GM23338 (cell line): ENCODE data around the gene KRTAP10-1. TPM values are rescaled to one million over a fixed set of nuclear protein-coding genes. Genes with fewer than 3 reads are reported as not detected.

Experiments used
- ATAC-seq: fragments of 200-7000 bp; cut with Tn5 transposase; 3 replicates; pipeline ENCODE4 v1.9.1; 2020
- DNase-seq: peaks from one replicate; pipeline ENCODE4 v3.0.0-alpha.2; 2015; ENCODE audit warnings: low spot score
- H2AFZ ChIP-seq: fragments of 200-600 bp; sonication (generic); 2 replicates; pipeline ENCODE4 v1.8.0; 2016; ENCODE audit warnings: antibody characterized with exemption, mild to moderate bottlenecking, moderate library complexity
- H3F3A ChIP-seq: fragments of 200-600 bp; sonication (generic); replicated peaks from 2 replicates; pipeline ENCODE4 v1.8.0; 2017; ENCODE audit warnings: antibody characterized with exemption, mixed run types, low read depth
- H3K27ac ChIP-seq: fragments of 200-600 bp; sonication (generic); 2 replicates; pipeline ENCODE4 v1.6.1; 2016; ENCODE audit warnings: low read depth
- H3K27me3 ChIP-seq: fragments of 200-600 bp; sonication (generic); 2 replicates; pipeline ENCODE4 v1.8.0; 2016; ENCODE audit warnings: mild to moderate bottlenecking, mixed run types, moderate library complexity; ENCODE audit not compliant: insufficient read depth
- H3K36me3 ChIP-seq: fragments of 200-600 bp; sonication (generic); 2 replicates; pipeline ENCODE4 v1.8.0; 2016; ENCODE audit warnings: mild to moderate bottlenecking; ENCODE audit not compliant: insufficient read depth
- H3K4me1 ChIP-seq: fragments of 200-600 bp; sonication (generic); 2 replicates; pipeline ENCODE4 v1.8.0; 2016; ENCODE audit warnings: mild to moderate bottlenecking, moderate library complexity; ENCODE audit not compliant: insufficient read depth
- H3K4me2 ChIP-seq: fragments of 200-600 bp; sonication (generic); 2 replicates; pipeline ENCODE4 v1.7.1; 2017; ENCODE audit warnings: mixed run types
- H3K4me3 ChIP-seq: fragments of 200-600 bp; sonication (generic); 2 replicates; pipeline ENCODE4 v1.6.1; 2016; ENCODE audit warnings: mixed run types
- H3K79me2 ChIP-seq: fragments of 200-600 bp; sonication (generic); replicated peaks from 2 replicates; pipeline ENCODE4 v1.8.0; 2017; ENCODE audit warnings: mild to moderate bottlenecking; ENCODE audit not compliant: insufficient read depth
- H3K9me2 ChIP-seq: fragments of 200-600 bp; sonication (generic); 2 replicates; pipeline ENCODE4 v1.8.0; 2017; ENCODE audit not compliant: insufficient read depth
- H4K20me1 ChIP-seq: fragments of 200-600 bp; sonication (generic); replicated peaks from 2 replicates; pipeline ENCODE4 v1.8.0; 2017; ENCODE audit warnings: mild to moderate bottlenecking; ENCODE audit not compliant: insufficient read depth
- H3K27ac Mint-ChIP-seq: 2 replicates; pipeline ENCODE4 v1.8.0; 2020; ENCODE audit warnings: inconsistent platforms, mild to moderate bottlenecking, moderate library complexity, mixed read lengths
- H3K27me3 Mint-ChIP-seq: 3 replicates; pipeline ENCODE4 v1.8.0; 2022; ENCODE audit warnings: low read depth, mild to moderate bottlenecking, moderate library complexity, mixed read lengths, inconsistent platforms; ENCODE audit not compliant: insufficient read depth, poor library complexity
- H3K36me3 Mint-ChIP-seq: 3 replicates; pipeline ENCODE4 v1.8.0; 2021; ENCODE audit warnings: low read depth, mild to moderate bottlenecking, inconsistent platforms, moderate library complexity, mixed read lengths
- H3K4me1 Mint-ChIP-seq: 3 replicates; pipeline ENCODE4 v1.8.0; 2020; ENCODE audit warnings: mild to moderate bottlenecking, inconsistent platforms, mixed read lengths
- H3K4me3 Mint-ChIP-seq: 3 replicates; pipeline ENCODE4 v1.8.0; 2021; ENCODE audit warnings: moderate library complexity, mild to moderate bottlenecking, inconsistent platforms, mixed read lengths
- H3K9me3 Mint-ChIP-seq: 3 replicates; pipeline ENCODE4 v1.8.0; 2020; ENCODE audit warnings: moderate library complexity, mild to moderate bottlenecking, inconsistent platforms, mixed read lengths
- CREB1 ChIP-seq: fragments of 250-450 bp; sonication (Bioruptor Pico); IDR thresholded peaks from 2 replicates; pipeline ENCODE4 v1.5.0; 2020; ENCODE audit warnings: low read depth, mild to moderate bottlenecking, moderate library complexity
- EZH2 ChIP-seq: fragments of 200-600 bp; sonication (generic); IDR thresholded peaks from one replicate; pipeline ENCODE4 v1.8.0; 2017; ENCODE audit warnings: antibody characterized with exemption, mild to moderate bottlenecking, low read depth; ENCODE audit not compliant: unreplicated experiment
- EZH2phosphoT487 ChIP-seq: fragments of 200-600 bp; sonication (generic); IDR thresholded peaks from one replicate; pipeline ENCODE4 v1.8.1; 2018; ENCODE audit warnings: antibody characterized with exemption; ENCODE audit not compliant: unreplicated experiment
- JUNB ChIP-seq: IDR thresholded peaks from one replicate; pipeline ENCODE4 v1.6.1; 2016; ENCODE audit warnings: antibody characterized with exemption; ENCODE audit not compliant: unreplicated experiment
- NANOG ChIP-seq: IDR thresholded peaks from 2 replicates; pipeline ENCODE4 v1.6.1; 2016; ENCODE audit warnings: antibody characterized with exemption, borderline replicate concordance
- REST ChIP-seq: IDR thresholded peaks from one replicate; pipeline ENCODE4 v1.6.1; 2018; ENCODE audit warnings: antibody characterized with exemption; ENCODE audit not compliant: unreplicated experiment
- polyA plus RNA-seq: library from polyadenylated mRNA; unstranded; fragments of >200 nt; fragmentation: Nextera tagmentation; extraction: Ambion mirVana; gene quantifications from 2 replicates; pipeline ENCODE4 v1.2.1, GENCODE V29; 2016
- total RNA-seq: library from RNA; depleted of rRNA; stranded (reverse); fragments of >200 nt; shearing (Covaris generic); gene quantifications from 2 replicates; pipeline ENCODE4 v1.2.3, GENCODE V29; 2014

Gene KRTAP10-1
- total and polyA plus RNA-seq, 2 experiments from 2014 or later, result not detected

- Mint-ChIP-seq H3K27me3 (peaks cover 5% of the 10 kb centered on the region), H3K9me3 (no peaks in the 10 kb centered on the region), H3K27ac (no peak overlapping the region), H3K36me3 (no peaks in the 10 kb centered on the region; the same call in 2 of the 3 replicates), H3K4me3 (no peak overlapping the region), H3K4me1 (peaks cover 17% of the 10 kb centered on the region)
- 0 out of 2 replicates have a peak, but pooled peaks cover 2% of the 10 kb centered on the region for H3F3A ChIP-seq
- H4K20me1 ChIP-seq, result no peaks in the 10 kb centered on the region
- H3K4me2 ChIP-seq, result no peak overlapping the region
- DNase-seq (no peak), ATAC-seq (peak; percentile 69)
- no peak overlapping the region for H3K27ac ChIP-seq
- 0 out of 2 replicates have a peak, but pooled peaks cover 5% of the 10 kb centered on the region for H3K4me1 ChIP-seq
- no peaks in the 10 kb centered on the region for H3K36me3 ChIP-seq
- H3K4me3 ChIP-seq, result no peak overlapping the region
- H3K9me2 ChIP-seq, result no peaks in the 10 kb centered on the region
- H2AFZ ChIP-seq, result peak overlapping the region; percentile 63; the same call in 1 of the 2 replicates
- TF ChIP-seq REST (no peak), NANOG (no peak)
- no peaks in the 10 kb centered on the region for H3K79me2 ChIP-seq
- H3K27me3 ChIP-seq, result no peaks in the 10 kb centered on the region
These were observed 17.7 kb upstream of the KRTAP10-1 start for GRCh38 chr21:44557491-44558328.

GRCh38 chr21:44556879-44557278 is 16.9 kb upstream of the KRTAP10-1 start:
- peaks cover 11% of the 10 kb centered on the region for H3K27me3 Mint-ChIP-seq
- DNase-seq, result no peak

More at GRCh38 chr21:44556879-44557278, 16.9 kb upstream of the KRTAP10-1 start:
- H3K4me2 ChIP-seq, result no peak overlapping the region
- no peaks in the 10 kb centered on the region for H3K79me2 ChIP-seq
- Mint-ChIP-seq H3K27ac (no peak overlapping the region), H3K4me1 (peaks cover 25% of the 10 kb centered on the region), H3K4me3 (no peak overlapping the region), H3K9me3 (no peaks in the 10 kb centered on the region), H3K36me3 (no peaks in the 10 kb centered on the region; the same call in 2 of the 3 replicates)
- ATAC-seq, result no peak
- TF ChIP-seq EZH2 (no peak), EZH2phosphoT487 (no peak), JUNB (no peak), CREB1 (no peak)
- no peak overlapping the region for H3K4me3 ChIP-seq
- 0 out of 2 replicates have a peak, but pooled peaks cover 2% of the 10 kb centered on the region for H3F3A ChIP-seq
- H3K36me3 ChIP-seq, result no peaks in the 10 kb centered on the region
- no peak overlapping the region for H2AFZ ChIP-seq
- no peaks in the 10 kb centered on the region for H3K9me2 ChIP-seq
- no peaks in the 10 kb centered on the region for H3K27me3 ChIP-seq
- H4K20me1 ChIP-seq, result no peaks in the 10 kb centered on the region
- no peak overlapping the region for H3K27ac ChIP-seq
- H3K4me1 ChIP-seq, result peaks cover 10% of the 10 kb centered on the region; the same call in 1 of the 2 replicates
